K562 (cell line): ENCODE results near the gene TPGS2.

Experiments used
- CTCF ChIP-seq, 3 experiments: IDR thresholded peaks in 2 of 3; conservative IDR thresholded peaks in 1 of 3; 2 replicates each; pipeline ENCODE4 v1.5.1; 2011 to 2012; ENCODE audit warnings: low read length in 3 of 3, mild to moderate bottlenecking in 3 of 3, control low read depth in 2 of 3, improper control_type of control experiment in 1 of 3, inconsistent platforms in 1 of 3, low read depth in 1 of 3, mixed read lengths in 1 of 3, moderate library complexity in 1 of 3; ENCODE audit not compliant: insufficient read depth in 2 of 3
- HMGXB4 ChIP-seq: sonication (generic); formaldehyde crosslinking; IDR thresholded peaks from 2 replicates; pipeline ENCODE4 v1.8.1; 2023; ENCODE audit warnings: mild to moderate bottlenecking, missing genetic modification reagents
- USF1 ChIP-seq: sonication (generic); formaldehyde crosslinking; IDR thresholded peaks from 2 replicates; pipeline ENCODE4 v1.9.0; 2022; ENCODE audit warnings: mild to moderate bottlenecking, missing genetic modification reagents
- ZNF121 ChIP-seq: sonication (generic); formaldehyde crosslinking; conservative IDR thresholded peaks from 2 replicates; pipeline ENCODE4 v1.8.0; 2022; ENCODE audit warnings: missing genetic modification reagents
- ZNF274 ChIP-seq: IDR thresholded peaks from 2 replicates; pipeline ENCODE4 v1.6.1; 2011; ENCODE audit warnings: low read depth, mild to moderate bottlenecking, low read length, moderate library complexity, borderline replicate concordance
- ZNF707 ChIP-seq: fragments of 250-450 bp; sonication (Bioruptor Pico); conservative IDR thresholded peaks from 2 replicates; pipeline ENCODE4 v1.8.0; 2022; ENCODE audit warnings: inconsistent platforms, mild to moderate bottlenecking, moderate library complexity
- TF ChIP-seq, protein P1 (sequence below): fragments of 450-650 bp; IDR thresholded peaks from 2 replicates; pipeline ENCODE4 v1.6.1; 2014; ENCODE audit warnings: low read depth, mild to moderate bottlenecking, moderate library complexity, borderline replicate concordance

DNA sequence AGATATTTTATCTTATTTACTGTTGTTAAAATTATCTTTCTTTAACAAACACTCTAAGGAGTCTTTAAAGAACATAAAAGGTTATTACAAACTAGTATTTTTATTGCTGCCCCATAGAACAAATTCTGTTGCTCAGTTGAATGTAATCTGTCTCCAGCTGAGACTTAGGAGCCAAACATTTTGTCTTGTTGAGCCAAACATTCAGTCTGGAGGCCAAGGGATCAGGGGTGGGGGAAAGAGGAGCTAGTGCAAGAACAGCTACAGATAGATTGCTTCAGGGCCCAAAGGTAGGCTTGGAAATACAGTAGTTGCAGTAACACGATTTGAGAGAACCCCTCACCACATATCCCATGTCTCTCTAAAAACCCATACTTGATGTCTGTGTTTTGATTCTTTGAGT lies 51.2 kb downstream of the TPGS2 start:
- TF ChIP-seq, protein P1, sequence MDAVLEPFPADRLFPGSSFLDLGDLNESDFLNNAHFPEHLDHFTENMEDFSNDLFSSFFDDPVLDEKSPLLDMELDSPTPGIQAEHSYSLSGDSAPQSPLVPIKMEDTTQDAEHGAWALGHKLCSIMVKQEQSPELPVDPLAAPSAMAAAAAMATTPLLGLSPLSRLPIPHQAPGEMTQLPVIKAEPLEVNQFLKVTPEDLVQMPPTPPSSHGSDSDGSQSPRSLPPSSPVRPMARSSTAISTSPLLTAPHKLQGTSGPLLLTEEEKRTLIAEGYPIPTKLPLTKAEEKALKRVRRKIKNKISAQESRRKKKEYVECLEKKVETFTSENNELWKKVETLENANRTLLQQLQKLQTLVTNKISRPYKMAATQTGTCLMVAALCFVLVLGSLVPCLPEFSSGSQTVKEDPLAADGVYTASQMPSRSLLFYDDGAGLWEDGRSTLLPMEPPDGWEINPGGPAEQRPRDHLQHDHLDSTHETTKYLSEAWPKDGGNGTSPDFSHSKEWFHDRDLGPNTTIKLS = no peak
- TF ChIP-seq ZNF121 (no peak), CTCF (IDR thresholded peaks at IDR 0.05 in 2 of 3, conservative IDR thresholded peaks at IDR 0.05 in 1 of 3; ENCODE audit: insufficient read depth in 2 of 3, low read depth in 1 of 3, low read length in 3 of 3) (no peak), HMGXB4 (CRISPR knock-in tag) (no peak), ZNF707 (CRISPR knock-in tag) (no peak), USF1 (CRISPR knock-in tag) (no peak), ZNF274 (no peak)
